ENCODE results near the gene LTC4S.
A peak's percentile ranks its signal among the peaks of the same experiment; 100 is the strongest.

The LTC4S gene

DNA sequence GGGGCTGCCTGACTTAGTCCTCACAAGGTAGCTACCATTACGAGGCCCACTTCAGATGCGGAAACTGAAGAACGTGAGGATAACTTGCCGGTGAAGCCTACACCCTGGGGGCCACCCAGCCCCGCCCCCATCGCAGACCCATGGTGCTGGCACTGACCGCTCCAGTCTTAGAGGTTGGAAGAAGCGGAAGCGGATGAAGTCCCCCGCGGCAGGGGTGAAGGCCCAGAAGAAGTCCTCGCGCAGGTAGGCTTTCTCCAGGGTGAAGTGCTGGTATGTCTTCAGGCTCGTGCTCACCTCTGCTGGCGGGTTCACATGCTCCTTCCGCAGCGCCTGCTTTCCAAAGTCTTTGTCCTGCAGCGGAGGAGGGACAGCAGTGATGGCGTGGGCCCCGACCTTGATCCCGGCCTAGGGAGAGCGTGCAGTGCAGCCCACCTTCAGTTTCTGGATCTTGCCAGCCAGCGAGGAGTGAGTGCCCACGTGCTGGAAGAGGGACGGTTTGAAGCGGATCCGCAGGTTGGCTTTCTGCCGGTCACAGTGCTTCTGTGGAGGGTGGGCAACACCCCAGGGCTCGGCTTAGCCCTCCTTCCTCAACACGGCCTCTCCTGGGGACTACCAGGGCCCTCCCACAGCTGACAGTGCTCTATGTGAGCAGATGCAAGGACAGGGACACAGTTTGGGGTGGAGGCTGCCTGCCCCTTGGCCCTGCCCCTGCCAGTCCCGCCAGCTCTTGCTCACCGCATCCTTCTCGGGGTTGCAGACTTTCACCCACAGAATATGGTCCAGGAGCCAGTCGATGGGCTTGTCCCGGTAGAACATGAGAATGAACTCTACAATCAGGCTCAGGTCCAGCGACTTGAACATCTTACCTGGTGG lies 5.2 kb downstream of the LTC4S start:
- no peak overlapping the region for H3K4me3 ChIP-seq (replicated peaks; ENCODE audit: low read depth, low read length)
- DNase-seq (ENCODE audit: extremely low read depth, low read depth): no peak
- TF ChIP-seq, protein P1, sequence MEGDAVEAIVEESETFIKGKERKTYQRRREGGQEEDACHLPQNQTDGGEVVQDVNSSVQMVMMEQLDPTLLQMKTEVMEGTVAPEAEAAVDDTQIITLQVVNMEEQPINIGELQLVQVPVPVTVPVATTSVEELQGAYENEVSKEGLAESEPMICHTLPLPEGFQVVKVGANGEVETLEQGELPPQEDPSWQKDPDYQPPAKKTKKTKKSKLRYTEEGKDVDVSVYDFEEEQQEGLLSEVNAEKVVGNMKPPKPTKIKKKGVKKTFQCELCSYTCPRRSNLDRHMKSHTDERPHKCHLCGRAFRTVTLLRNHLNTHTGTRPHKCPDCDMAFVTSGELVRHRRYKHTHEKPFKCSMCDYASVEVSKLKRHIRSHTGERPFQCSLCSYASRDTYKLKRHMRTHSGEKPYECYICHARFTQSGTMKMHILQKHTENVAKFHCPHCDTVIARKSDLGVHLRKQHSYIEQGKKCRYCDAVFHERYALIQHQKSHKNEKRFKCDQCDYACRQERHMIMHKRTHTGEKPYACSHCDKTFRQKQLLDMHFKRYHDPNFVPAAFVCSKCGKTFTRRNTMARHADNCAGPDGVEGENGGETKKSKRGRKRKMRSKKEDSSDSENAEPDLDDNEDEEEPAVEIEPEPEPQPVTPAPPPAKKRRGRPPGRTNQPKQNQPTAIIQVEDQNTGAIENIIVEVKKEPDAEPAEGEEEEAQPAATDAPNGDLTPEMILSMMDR (IDR thresholded peaks at IDR 0.05; ENCODE audit: low read depth, low read length, missing control alignments): no peak

DNA sequence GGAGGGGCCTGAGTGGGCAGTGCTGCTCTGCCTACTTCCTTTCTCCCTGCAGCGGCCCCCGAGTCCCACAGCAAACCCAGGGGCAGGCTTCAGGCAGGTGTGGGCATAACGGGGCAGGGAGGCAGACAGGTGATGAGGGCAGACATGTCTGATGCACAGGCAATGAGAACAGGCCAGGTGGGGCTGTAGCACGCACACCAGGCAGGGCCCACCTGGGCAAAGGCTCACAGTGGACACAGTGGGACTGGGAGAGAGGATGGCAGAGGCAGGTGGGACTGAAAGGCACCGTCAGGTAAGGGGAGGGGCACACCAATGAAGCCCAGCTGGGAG lies 5.8 kb downstream of the LTC4S start:
- TF ChIP-seq, protein P1 (IDR thresholded peaks at IDR 0.05; ENCODE audit: low read depth, low read length, missing control alignments): no peak
- no peak overlapping the region for H3K4me3 ChIP-seq (replicated peaks; ENCODE audit: low read depth, low read length)
- DNase-seq (ENCODE audit: extremely low read depth, low read depth): no peak

DNA sequence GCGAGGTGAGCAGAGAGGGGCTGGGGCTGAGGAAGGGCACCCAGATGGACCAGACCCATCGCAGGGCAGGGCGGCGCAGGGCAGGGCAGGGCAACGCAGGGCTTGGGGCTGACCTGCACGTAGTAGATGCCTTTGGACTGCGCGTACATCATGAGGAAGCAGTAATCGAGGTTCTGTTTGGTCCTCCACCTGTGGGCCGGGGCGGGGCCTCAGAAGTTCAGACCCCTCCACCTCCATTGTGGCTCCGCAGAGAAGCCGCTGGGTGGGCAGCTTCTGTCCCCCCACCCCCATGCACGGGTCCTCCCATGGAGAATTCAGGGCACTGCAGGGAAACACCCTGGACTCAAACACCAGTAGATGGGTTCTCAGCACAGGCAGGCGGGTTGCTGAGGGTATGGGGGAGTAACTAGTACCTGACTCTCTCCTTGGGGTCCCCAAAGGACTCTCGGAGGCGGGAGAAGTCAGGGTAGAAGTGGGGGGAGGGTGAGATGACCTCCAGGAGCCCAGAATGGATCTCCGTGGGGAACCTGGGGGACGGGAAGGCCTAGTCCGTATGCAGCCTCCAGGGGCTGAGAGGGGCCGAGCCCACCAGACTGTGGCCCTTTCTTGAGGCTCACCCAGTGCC lies 6.4 kb downstream of the LTC4S start:
- TF ChIP-seq, protein P1 (IDR thresholded peaks at IDR 0.05; ENCODE audit: low read depth, low read length, missing control alignments): no peak
- no peak for DNase-seq (ENCODE audit: extremely low read depth, low read depth)
- H3K4me3 ChIP-seq (replicated peaks; ENCODE audit: low read depth, low read length): no peak overlapping the region

- no peak for DNase-seq (ENCODE audit: extremely low read depth, low read depth)
- H3K4me3 ChIP-seq (replicated peaks; ENCODE audit: low read depth, low read length): no peak overlapping the region
- TF ChIP-seq, protein P1 (IDR thresholded peaks at IDR 0.05; ENCODE audit: low read depth, low read length, missing control alignments): no peak
Observed at GRCh38 chr5:179800696-179801201, 7.0 kb downstream of the LTC4S start.

DNA sequence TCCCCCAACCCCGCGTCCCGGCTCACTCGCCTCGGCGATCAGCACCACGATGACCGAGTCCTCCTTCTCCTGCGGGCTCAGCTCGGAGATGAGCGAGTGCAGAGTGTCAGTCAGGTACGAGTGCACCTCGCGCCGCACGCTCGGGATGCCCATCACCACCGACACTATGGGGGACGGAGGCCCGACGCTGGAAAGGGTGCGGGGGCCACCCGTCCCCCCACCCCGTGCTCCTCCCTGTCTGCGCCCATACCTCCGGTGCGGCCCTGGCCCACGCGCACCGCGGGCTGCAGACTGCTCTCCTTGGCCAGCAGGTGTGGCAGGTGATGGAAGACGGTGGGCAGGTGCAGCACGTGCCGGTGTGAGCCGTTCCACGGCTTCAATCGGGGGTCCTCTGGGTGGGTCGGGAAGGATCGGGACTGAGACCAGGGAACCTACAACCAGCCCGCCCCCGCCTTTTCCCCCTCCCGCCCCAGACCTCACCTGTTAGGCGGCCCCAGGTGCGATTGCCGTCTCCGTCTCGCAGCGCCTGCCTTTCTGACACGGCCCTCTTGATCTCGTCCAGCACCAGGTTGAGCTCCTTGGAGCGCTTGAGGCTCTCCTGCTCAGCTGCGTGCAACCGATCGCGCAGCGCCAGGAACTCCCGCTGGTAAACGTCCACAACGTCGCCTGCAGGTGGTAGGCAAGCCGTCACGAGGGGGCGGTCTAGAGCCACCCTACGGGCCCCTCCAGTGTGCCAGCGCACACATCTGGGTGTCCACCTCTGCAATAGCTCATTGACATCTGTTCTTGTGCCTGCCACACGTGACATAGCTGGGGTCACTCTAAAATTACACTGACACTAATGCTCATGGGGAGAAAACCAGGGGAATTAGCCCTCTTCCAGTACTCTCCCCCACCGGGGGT lies 7.8 kb downstream of the LTC4S start:
- TF ChIP-seq, protein P1 (IDR thresholded peaks at IDR 0.05; ENCODE audit: low read depth, low read length, missing control alignments): peak; percentile 63
- no peak for DNase-seq (ENCODE audit: extremely low read depth, low read depth)
- H3K4me3 ChIP-seq (replicated peaks; ENCODE audit: low read depth, low read length): no peak overlapping the region

DNA sequence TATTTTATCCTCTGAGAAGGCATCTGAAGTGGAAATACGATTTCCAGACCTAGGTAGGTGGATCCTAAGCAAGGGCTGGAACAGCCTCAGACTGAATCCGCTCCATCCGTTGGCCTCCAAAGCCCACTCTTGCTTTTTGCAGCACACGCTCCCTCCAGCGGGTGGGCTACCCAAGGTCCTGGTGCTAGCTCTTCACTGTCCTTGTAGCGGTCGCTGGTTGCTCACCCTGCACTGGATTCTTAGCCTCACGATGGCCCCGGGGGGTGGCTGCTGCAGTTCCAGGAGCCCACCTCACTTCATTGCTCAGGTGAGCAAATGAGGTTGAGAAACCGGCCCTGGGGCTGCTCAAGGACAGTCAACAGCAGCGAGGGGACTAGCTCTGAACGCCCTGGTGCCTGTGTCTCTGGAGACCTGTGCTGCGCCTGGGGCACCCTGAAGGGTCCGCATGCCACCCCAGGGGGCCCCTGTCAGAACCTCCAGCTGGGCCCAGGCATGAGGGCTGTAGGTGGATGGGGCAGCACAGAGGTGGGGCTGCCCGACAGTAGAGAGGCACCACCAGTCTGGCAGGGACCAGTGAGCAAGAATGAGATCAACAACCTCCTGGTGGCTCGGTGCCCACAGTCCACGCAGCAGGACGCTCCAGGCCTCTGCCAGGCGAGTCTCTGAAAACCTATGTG lies 8.6 kb downstream of the LTC4S start:
- TF ChIP-seq, protein P1 (IDR thresholded peaks at IDR 0.05; ENCODE audit: low read depth, low read length, missing control alignments): no peak
- H3K4me3 ChIP-seq (replicated peaks; ENCODE audit: low read depth, low read length): no peak overlapping the region
- no peak for DNase-seq (ENCODE audit: extremely low read depth, low read depth)
